Stimulated activated CD8-positive, alpha-beta memory T cell treated with anti-CD3 and anti-CD28 coated beads, Interleukin-7, amount 100 ng/mL, for 1 hour (primary cell): ENCODE data around the gene MID2.
A peak's percentile ranks its signal among the peaks of the same experiment; 100 is the strongest.
"Not testable (repeated sequence)": the region's sequence is repeated elsewhere in the genome, so short reads cannot be mapped to it uniquely, and the experiment has no call there.

ENCODE experiments used
- DNase-seq, 2 donors: peaks; one replicate each; pipeline ENCODE4 v3.0.0-alpha.2; 2020; ENCODE audit warnings: low read depth in 2 of 2

The MID2 gene, protein sequence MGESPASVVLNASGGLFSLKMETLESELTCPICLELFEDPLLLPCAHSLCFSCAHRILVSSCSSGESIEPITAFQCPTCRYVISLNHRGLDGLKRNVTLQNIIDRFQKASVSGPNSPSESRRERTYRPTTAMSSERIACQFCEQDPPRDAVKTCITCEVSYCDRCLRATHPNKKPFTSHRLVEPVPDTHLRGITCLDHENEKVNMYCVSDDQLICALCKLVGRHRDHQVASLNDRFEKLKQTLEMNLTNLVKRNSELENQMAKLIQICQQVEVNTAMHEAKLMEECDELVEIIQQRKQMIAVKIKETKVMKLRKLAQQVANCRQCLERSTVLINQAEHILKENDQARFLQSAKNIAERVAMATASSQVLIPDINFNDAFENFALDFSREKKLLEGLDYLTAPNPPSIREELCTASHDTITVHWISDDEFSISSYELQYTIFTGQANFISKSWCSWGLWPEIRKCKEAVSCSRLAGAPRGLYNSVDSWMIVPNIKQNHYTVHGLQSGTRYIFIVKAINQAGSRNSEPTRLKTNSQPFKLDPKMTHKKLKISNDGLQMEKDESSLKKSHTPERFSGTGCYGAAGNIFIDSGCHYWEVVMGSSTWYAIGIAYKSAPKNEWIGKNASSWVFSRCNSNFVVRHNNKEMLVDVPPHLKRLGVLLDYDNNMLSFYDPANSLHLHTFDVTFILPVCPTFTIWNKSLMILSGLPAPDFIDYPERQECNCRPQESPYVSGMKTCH

GRCh38 chrX:107825698-107826237 is at the start of gene MID2:
Gene MID2 (plus strand): TSS chrX:107825866. CDS start chrX:107826427, 561 bp downstream.
- peak in 1 of 2 donors; percentile 4 for DNase-seq

GRCh38 chrX:107776649-107777535 is 48.8 kb upstream of the MID2 start:
- peak; percentile 29 to 41 for DNase-seq

DNA sequence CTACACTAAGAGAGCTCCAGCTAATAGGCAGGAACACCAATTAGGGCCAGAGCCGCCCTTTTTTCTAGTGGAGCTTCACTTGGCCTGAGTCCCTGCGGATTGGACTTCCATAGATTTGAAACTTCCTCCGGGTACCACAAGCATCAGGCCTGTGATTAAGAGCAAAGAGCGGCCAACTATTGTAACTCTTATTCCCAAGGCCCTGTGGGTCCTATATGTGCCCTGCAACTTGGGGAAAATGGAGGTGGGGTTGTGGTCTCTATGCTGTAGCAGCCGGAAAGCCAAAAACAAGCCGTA is 48.2 kb upstream of the MID2 start, which contains the start of gene NCBP2L:
Gene NCBP2L, plus strand, starts transcription at position 198 of the 297 bp plus-strand sequence. CDS start 16,488 bp downstream, outside the sequence.
- no peak for DNase-seq

- no peak for DNase-seq
Observed at GRCh38 chrX:107780525-107780924, 45.1 kb upstream of the MID2 start.

DNA sequence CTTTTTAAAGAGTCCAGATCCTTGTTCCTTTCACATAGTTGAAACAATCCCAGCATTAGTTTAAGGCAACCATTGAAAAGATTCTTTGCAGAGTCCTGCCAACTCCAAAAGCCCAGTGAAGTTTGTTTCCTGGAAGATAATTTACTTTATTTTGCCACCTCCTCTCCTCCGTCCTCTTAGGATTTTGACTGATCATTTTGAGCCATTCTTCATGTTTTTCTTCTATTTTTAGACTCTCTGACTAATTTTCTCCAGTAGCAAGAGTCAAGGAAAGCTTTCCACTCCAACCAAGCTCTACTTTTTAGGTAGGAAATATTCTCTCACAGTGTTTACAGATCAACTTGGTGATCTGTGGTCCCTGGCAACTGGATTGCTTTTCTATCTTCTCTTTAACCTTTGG is 37.8 kb upstream of the MID2 start:
- no peak for DNase-seq

DNA sequence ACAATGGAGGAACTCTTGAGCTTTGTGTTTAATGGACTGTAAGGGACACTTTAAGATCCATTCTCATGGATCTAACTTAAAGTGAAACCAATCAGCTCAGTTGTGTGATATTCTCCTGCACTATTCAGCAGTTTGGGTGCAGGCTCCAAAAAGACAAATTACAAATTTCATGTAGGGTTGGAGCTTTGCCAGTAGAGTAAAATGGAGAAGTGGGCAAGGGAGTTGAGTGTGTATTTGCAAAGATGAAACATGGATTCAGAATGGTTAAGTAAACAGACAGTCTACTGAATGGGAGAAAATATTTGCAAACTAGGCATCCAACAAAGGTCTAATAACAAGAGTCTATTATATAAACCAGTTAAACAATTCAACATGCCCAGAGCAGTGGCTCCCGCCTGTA is 21.2 kb upstream of the MID2 start:
- no peak for DNase-seq

- DNase-seq: no peak
Observed at GRCh38 chrX:107805179-107805578, 20.5 kb upstream of the MID2 start.

DNA sequence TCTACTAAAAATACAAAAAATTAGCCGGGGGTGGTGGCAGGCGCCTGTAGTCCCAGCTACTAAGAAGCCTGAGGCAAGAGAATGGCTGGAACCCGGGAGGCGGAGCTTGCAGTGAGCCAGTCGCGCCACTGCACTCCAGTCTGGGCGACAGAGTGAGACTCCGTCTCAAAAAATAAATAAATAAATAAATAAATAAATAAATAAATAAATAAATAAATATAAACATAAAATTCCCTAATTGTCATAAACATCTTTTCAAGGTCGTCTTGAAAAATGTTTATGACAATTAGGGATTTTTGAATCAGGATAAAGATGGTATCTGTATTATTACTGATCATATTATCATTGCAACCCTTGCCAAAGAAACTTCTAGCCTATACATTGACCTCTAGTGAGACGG is 15.6 kb upstream of the MID2 start:
- not testable (repeated sequence) for DNase-seq

GRCh38 chrX:107818900-107819521 is 6.7 kb upstream of the MID2 start:
- DNase-seq: no peak

- no peak for DNase-seq
Observed at GRCh38 chrX:107823042-107823441, 2.6 kb upstream of the MID2 start.

DNA sequence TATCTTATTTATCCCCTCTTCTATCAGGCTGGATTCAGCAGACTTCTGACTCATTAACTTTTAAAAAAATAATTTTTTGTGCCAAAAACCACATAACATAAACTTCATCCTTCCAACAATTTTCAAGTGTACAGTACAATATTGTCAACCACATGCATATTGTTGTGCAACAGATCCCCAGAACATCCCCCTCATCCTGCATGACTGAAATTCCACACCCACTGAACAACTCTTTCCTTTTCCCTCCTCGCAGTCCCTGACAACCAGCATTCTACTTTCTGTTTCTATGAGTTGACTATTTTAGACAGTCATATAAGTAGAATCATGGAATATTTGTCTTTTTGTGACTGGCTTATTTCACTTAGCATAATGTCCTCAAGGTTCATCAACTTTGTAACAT is 2.2 kb upstream of the MID2 start:
- DNase-seq: no peak

- peak; percentile 0 to 20 for DNase-seq
Observed at GRCh38 chrX:107826238-107827029, 768 bp downstream of the MID2 start.

DNA sequence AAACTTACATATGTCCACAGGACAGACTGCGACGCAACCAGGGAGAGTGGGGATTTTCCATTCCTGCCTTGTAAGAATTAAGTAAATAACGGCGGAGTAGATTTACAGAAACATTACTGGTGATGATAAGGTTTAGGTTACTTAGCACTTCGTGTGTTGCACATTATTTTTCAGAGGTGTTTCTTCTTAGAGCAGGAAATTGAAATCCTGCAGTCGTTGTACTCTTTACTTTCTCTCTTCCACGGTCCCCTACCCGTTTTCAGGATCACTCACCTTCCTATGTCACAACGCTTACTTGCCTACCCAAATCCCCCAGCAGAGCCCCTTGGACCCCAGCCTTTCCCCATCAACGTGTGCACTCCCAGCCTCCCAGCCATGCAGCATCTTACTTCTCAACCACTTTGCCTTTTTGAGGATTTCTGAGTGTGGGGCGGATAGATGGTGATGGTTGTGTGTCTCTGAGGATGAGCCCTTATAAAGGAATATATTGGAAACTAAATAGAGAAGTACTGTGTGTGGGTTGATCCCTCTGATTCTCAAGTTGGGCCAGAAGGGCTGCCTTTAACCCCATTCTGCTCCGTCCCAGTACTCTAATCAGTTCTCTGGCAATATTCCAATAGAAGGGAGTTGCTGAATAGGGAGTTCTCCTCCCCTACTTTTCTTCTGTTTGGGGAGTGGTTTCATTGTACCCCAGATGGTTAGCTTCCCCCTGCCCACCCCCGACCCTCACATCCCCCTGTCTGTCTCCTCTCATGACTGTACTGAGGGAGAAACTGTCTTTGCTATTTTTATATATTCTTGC is 1.6 kb downstream of the MID2 start:
- DNase-seq: no peak

- DNase-seq: no peak
Observed at GRCh38 chrX:107827852-107828251, 2.2 kb downstream of the MID2 start.

DNA sequence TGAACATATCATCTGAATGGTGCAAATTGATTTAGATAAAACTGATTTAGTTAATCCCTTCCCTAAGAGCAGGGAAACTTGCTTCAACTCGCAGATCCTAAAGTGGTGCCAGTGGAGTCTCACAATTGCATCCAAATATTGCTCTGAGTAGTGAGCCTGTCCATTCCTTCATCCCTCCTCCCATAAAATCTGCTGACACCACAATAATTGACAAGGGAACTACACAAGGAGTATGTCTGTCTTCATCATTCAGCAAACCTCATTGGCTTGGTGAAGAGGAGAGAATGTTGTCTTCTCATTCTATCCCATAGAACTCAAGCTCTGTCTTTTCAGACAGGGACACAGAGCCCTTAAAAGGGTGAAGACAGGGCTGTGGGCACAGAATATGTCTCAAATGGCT is 4.2 kb downstream of the MID2 start:
- DNase-seq: no peak

GRCh38 chrX:107831071-107831730 is 5.5 kb downstream of the MID2 start:
- no peak for DNase-seq

GRCh38 chrX:107834275-107835201 is 8.9 kb downstream of the MID2 start:
- DNase-seq: no peak

GRCh38 chrX:107836958-107837357 is 11.3 kb downstream of the MID2 start:
- DNase-seq: no peak
